ENCODE measurements around the gene HLA-DPB1.

Gene HLA-DPB1

DNA sequence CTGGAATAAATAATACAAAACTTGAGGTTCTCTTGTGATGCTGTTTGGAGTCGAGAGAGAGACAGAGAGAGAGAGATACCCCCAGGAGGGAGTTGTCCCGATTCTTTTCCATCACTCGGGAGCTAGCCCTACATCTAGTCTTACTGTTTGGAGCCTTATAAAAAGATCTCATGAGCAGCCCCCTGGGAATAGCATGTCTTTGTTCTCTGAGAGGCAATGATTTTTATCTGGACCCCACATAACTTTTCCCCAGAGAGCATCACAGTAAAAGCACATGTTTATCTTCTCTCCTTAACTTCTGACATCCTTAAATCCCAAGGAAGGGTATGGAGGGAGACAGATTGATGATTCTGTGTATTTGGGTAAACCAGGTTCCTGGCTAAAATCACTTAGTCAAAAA, 45.5 kb upstream of the HLA-DPB1 start:
- no peak overlapping the region for H3K18ac ChIP-seq (ENCODE audit: low read depth in 1 of 2, low read length in 2 of 2)
- peaks cover 5 to 24% of the 10 kb centered on the region in 2 experiments for H3K27me3 ChIP-seq (ENCODE audit: control insufficient read depth in 1 of 2, insufficient read depth in 1 of 2, low read length in 2 of 2)
- H4K8ac ChIP-seq (ENCODE audit: low read length) = no peak overlapping the region
- H2BK12ac ChIP-seq (ENCODE audit: low read length in 2 of 2) = no peak overlapping the region
- no peak overlapping the region for H3K9ac ChIP-seq (ENCODE audit: low read length)
- no peak overlapping the region for H2BK5ac ChIP-seq (ENCODE audit: low read depth, low read length, poor library complexity, severe bottlenecking)
- no peaks in the 10 kb centered on the region for H3K4me1 ChIP-seq (ENCODE audit: control insufficient read depth, insufficient read depth, low read depth, low read length)
- DNase-seq = no peak
- H2BK120ac ChIP-seq (ENCODE audit: low read depth, low read length) = no peak overlapping the region
- H2AK5ac ChIP-seq (ENCODE audit: low read length, severe bottlenecking) = no peak overlapping the region
- H3K23ac ChIP-seq (ENCODE audit: low read length in 2 of 2) = no peak overlapping the region
- H3K14ac ChIP-seq (ENCODE audit: low read length in 2 of 2) = no peak overlapping the region
- WGBS = 50% methylated on average over 1 of the region's 3 CpGs
- H4K91ac ChIP-seq (ENCODE audit: low read length) = no peak overlapping the region
- H3K27ac ChIP-seq (ENCODE audit: low read length, poor library complexity, severe bottlenecking) = no peak overlapping the region
- H3K4ac ChIP-seq (ENCODE audit: low read depth in 1 of 2, low read length in 2 of 2) = no peak overlapping the region
- H3K9me3 ChIP-seq (ENCODE audit: control insufficient read depth, low read length) = no peaks in the 10 kb centered on the region
- no peak overlapping the region for H2BK15ac ChIP-seq (ENCODE audit: low read depth, poor library complexity, severe bottlenecking)
- H3K4me3 ChIP-seq (ENCODE audit: insufficient read depth in 1 of 2, low read depth in 1 of 2, low read length in 2 of 2) = no peak overlapping the region
- no peak overlapping the region for H3K4me2 ChIP-seq (ENCODE audit: low read length, poor library complexity, severe bottlenecking)
- H3K36me3 ChIP-seq (ENCODE audit: control insufficient read depth in 1 of 2, insufficient read depth in 2 of 2, low read depth in 1 of 2, low read length in 2 of 2) = no peaks in the 10 kb centered on the region
- H2AFZ ChIP-seq (ENCODE audit: low read depth, low read length) = no peak overlapping the region
- no peaks in the 10 kb centered on the region for H3K79me1 ChIP-seq (replicated peaks; ENCODE audit: low read length, poor library complexity, severe bottlenecking)

DNA sequence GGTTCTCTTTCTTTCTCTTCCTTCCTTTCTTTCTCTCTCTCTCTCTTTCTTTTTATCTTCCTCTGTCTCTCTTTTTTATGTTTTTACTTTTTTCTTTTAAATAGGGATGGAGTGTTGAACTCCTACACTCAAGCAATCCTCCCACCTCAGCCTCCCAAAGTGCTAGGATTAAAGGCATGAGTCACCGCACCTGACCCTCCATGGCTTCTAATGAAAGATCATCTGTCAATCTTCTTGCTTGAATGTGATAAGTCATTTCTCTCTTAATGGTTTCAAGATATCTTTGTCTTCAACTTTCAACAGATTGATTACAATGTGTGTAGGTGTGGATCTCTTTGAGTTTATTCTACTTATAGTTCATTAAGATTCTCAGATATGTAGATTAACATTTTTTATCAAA, 41.2 kb upstream of the HLA-DPB1 start:
- Histone ChIP-seq H3K4me2 (ENCODE audit: low read length, poor library complexity, severe bottlenecking) (no peak overlapping the region), H3K18ac (ENCODE audit: low read depth in 1 of 2, low read length in 2 of 2) (no peak overlapping the region), H3K9ac (ENCODE audit: low read length) (no peak overlapping the region), H2BK12ac (ENCODE audit: low read length in 2 of 2) (no peak overlapping the region), H2BK15ac (ENCODE audit: low read depth, poor library complexity, severe bottlenecking) (no peak overlapping the region), H2AFZ (ENCODE audit: low read depth, low read length) (no peak overlapping the region), H3K36me3 (ENCODE audit: control insufficient read depth in 1 of 2, insufficient read depth in 2 of 2, low read depth in 1 of 2, low read length in 2 of 2) (no peaks in the 10 kb centered on the region), H3K4ac (ENCODE audit: low read depth in 1 of 2, low read length in 2 of 2) (no peak overlapping the region), H4K91ac (ENCODE audit: low read length) (no peak overlapping the region), H3K4me1 (ENCODE audit: control insufficient read depth, insufficient read depth, low read depth, low read length) (no peaks in the 10 kb centered on the region), H4K8ac (ENCODE audit: low read length) (no peak overlapping the region), H3K14ac (ENCODE audit: low read length in 2 of 2) (no peak overlapping the region), H2BK120ac (ENCODE audit: low read depth, low read length) (no peak overlapping the region), H3K27me3 (ENCODE audit: control insufficient read depth in 1 of 2, insufficient read depth in 1 of 2, low read length in 2 of 2) (peaks cover 9 to 11% of the 10 kb centered on the region in 2 experiments), H3K79me1 (replicated peaks; ENCODE audit: low read length, poor library complexity, severe bottlenecking) (no peaks in the 10 kb centered on the region), H2AK5ac (ENCODE audit: low read length, severe bottlenecking) (no peak overlapping the region), H3K23ac (ENCODE audit: low read length in 2 of 2) (no peak overlapping the region), H2BK5ac (ENCODE audit: low read depth, low read length, poor library complexity, severe bottlenecking) (no peak overlapping the region), H3K27ac (ENCODE audit: low read length, poor library complexity, severe bottlenecking) (no peak overlapping the region), H3K4me3 (ENCODE audit: insufficient read depth in 1 of 2, low read depth in 1 of 2, low read length in 2 of 2) (no peak overlapping the region), H3K9me3 (ENCODE audit: control insufficient read depth, low read length) (no peaks in the 10 kb centered on the region)
- no CpG with 5 or more reads among the region's 1 CpG for WGBS
- no peak for DNase-seq

DNA sequence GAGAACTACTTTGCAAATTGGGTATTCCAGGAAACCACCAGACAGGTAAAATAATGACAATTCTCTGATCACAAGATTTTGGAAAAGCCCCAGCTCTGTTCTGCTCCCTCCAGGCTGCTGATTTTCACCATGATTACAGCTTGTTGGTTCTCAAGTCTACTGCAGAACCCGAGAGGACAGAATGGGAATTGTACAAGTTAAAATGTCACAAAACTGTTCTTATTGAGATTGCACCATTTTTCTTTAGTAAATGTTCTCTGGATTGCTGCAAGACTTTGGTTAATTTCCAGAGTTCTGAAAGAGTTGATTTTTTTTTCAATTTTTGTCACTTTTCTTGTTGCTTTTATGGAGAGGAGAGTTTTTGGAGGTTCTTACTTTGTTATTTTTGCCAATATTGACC, 39.3 kb upstream of the HLA-DPB1 start:
- no peaks in the 10 kb centered on the region for H3K79me1 ChIP-seq (replicated peaks; ENCODE audit: low read length, poor library complexity, severe bottlenecking)
- no peak overlapping the region for H3K4me3 ChIP-seq (ENCODE audit: insufficient read depth in 1 of 2, low read depth in 1 of 2, low read length in 2 of 2)
- H3K27me3 ChIP-seq (ENCODE audit: control insufficient read depth in 1 of 2, insufficient read depth in 1 of 2, low read length in 2 of 2) = peaks cover 0 to 13% of the 10 kb centered on the region in 2 experiments
- H3K23ac ChIP-seq (ENCODE audit: low read length in 2 of 2) = no peak overlapping the region
- no peak overlapping the region for H3K4me2 ChIP-seq (ENCODE audit: low read length, poor library complexity, severe bottlenecking)
- no peak overlapping the region for H2BK5ac ChIP-seq (ENCODE audit: low read depth, low read length, poor library complexity, severe bottlenecking)
- H4K8ac ChIP-seq (ENCODE audit: low read length) = no peak overlapping the region
- H3K9me3 ChIP-seq (ENCODE audit: control insufficient read depth, low read length) = no peaks in the 10 kb centered on the region
- H3K9ac ChIP-seq (ENCODE audit: low read length) = no peak overlapping the region
- no peaks in the 10 kb centered on the region for H3K36me3 ChIP-seq (ENCODE audit: control insufficient read depth in 1 of 2, insufficient read depth in 2 of 2, low read depth in 1 of 2, low read length in 2 of 2)
- H2BK120ac ChIP-seq (ENCODE audit: low read depth, low read length) = no peak overlapping the region
- no peak overlapping the region for H2AK5ac ChIP-seq (ENCODE audit: low read length, severe bottlenecking)
- no peaks in the 10 kb centered on the region for H3K4me1 ChIP-seq (ENCODE audit: control insufficient read depth, insufficient read depth, low read depth, low read length)
- no peak for DNase-seq
- H2BK12ac ChIP-seq (ENCODE audit: low read length in 2 of 2) = no peak overlapping the region
- H2BK15ac ChIP-seq (ENCODE audit: low read depth, poor library complexity, severe bottlenecking) = no peak overlapping the region
- no peak overlapping the region for H3K4ac ChIP-seq (ENCODE audit: low read depth in 1 of 2, low read length in 2 of 2)
- H2AFZ ChIP-seq (ENCODE audit: low read depth, low read length) = no peak overlapping the region
- H4K91ac ChIP-seq (ENCODE audit: low read length) = no peak overlapping the region
- no peak overlapping the region for H3K14ac ChIP-seq (ENCODE audit: low read length in 2 of 2)
- WGBS = 57% methylated on average over 1 of the region's 1 CpG
- no peak overlapping the region for H3K18ac ChIP-seq (ENCODE audit: low read depth in 1 of 2, low read length in 2 of 2)
- no peak overlapping the region for H3K27ac ChIP-seq (ENCODE audit: low read length, poor library complexity, severe bottlenecking)

DNA sequence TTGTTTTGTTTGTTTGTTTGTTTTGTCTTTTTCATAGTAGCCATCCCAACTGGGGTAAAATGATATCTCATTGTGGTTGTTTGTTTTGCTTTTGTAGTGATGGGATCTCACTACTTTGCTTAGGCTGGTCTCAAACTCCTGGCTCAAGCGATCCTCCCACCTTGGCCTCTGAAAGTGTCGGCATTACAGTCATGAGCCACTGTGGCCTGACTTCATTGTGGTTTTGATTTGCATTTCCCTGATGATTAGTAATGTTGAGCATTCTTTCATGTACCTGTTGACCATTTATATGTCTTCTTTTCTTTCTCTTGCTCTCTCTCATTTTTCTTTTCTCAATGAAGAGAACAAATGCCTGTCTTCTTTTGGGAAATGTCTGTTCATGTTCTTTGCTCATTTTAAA, 35.6 kb upstream of the HLA-DPB1 start:
- Histone ChIP-seq H3K14ac (ENCODE audit: low read length in 2 of 2) (no peak overlapping the region), H3K27ac (ENCODE audit: low read length, poor library complexity, severe bottlenecking) (no peak overlapping the region), H2AK5ac (ENCODE audit: low read length, severe bottlenecking) (no peak overlapping the region), H3K27me3 (ENCODE audit: control insufficient read depth in 1 of 2, insufficient read depth in 1 of 2, low read length in 2 of 2) (peaks cover 0 to 19% of the 10 kb centered on the region in 2 experiments), H2AFZ (ENCODE audit: low read depth, low read length) (no peak overlapping the region), H3K79me1 (replicated peaks; ENCODE audit: low read length, poor library complexity, severe bottlenecking) (no peaks in the 10 kb centered on the region), H3K36me3 (ENCODE audit: control insufficient read depth in 1 of 2, insufficient read depth in 2 of 2, low read depth in 1 of 2, low read length in 2 of 2) (no peaks in the 10 kb centered on the region), H2BK15ac (ENCODE audit: low read depth, poor library complexity, severe bottlenecking) (no peak overlapping the region), H3K18ac (ENCODE audit: low read depth in 1 of 2, low read length in 2 of 2) (no peak overlapping the region), H3K4me3 (ENCODE audit: insufficient read depth in 1 of 2, low read depth in 1 of 2, low read length in 2 of 2) (no peak overlapping the region), H3K4ac (ENCODE audit: low read depth in 1 of 2, low read length in 2 of 2) (no peak overlapping the region), H2BK120ac (ENCODE audit: low read depth, low read length) (no peak overlapping the region), H3K4me2 (ENCODE audit: low read length, poor library complexity, severe bottlenecking) (no peak overlapping the region), H4K91ac (ENCODE audit: low read length) (no peak overlapping the region), H3K9ac (ENCODE audit: low read length) (no peak overlapping the region), H4K8ac (ENCODE audit: low read length) (no peak overlapping the region), H3K23ac (ENCODE audit: low read length in 2 of 2) (no peak overlapping the region), H3K4me1 (ENCODE audit: control insufficient read depth, insufficient read depth, low read depth, low read length) (no peaks in the 10 kb centered on the region), H2BK5ac (ENCODE audit: low read depth, low read length, poor library complexity, severe bottlenecking) (no peak overlapping the region), H3K9me3 (ENCODE audit: control insufficient read depth, low read length) (no peaks in the 10 kb centered on the region), H2BK12ac (ENCODE audit: low read length in 2 of 2) (no peak overlapping the region)
- DNase-seq = no peak
- WGBS = 100% methylated on average over 2 of the region's 2 CpGs

Measured in mesenchymal stem cell (in vitro differentiated cells and primary cell).